Mesodermal cell (in vitro differentiated cells): ENCODE data around the gene SPARC.

Source experiments
- H3K27ac ChIP-seq: 2 replicates; pipeline ENCODE4 v1.7.0; 2013; ENCODE audit warnings: mild to moderate bottlenecking, low read depth, low read length, moderate library complexity; ENCODE audit not compliant: severe bottlenecking
- H3K36me3 ChIP-seq: 2 replicates; pipeline ENCODE4 v1.7.1; 2013; ENCODE audit warnings: mild to moderate bottlenecking, low read length, moderate library complexity; ENCODE audit not compliant: control insufficient read depth, insufficient read depth
- H3K4me1 ChIP-seq: one replicate; pipeline ENCODE4 v1.7.1; 2013; ENCODE audit warnings: mild to moderate bottlenecking, low read length; ENCODE audit not compliant: insufficient read depth, control insufficient read depth, poor library complexity, severe bottlenecking
- H3K4me3 ChIP-seq: 2 replicates; pipeline ENCODE4 v1.7.0; 2013; ENCODE audit warnings: low read length, control low read depth, mild to moderate bottlenecking; ENCODE audit not compliant: insufficient read depth, poor library complexity, severe bottlenecking; ENCODE audit errors: extremely low read depth
- H3K9me3 ChIP-seq: 2 replicates; pipeline ENCODE4 v1.7.1; 2013; ENCODE audit warnings: mild to moderate bottlenecking, low read length, moderate library complexity; ENCODE audit not compliant: control insufficient read depth
- WGBS, 2 experiments: methylation state at CpG; one replicate each; pipeline ENCODE4 v1.1.5; 2013; ENCODE audit warnings: missing lambda C conversion rate in 2 of 2; ENCODE audit not compliant: insufficient coverage in 2 of 2; 5-methylcytosine and 5-hydroxymethylcytosine counted together

SPARC gene

DNA sequence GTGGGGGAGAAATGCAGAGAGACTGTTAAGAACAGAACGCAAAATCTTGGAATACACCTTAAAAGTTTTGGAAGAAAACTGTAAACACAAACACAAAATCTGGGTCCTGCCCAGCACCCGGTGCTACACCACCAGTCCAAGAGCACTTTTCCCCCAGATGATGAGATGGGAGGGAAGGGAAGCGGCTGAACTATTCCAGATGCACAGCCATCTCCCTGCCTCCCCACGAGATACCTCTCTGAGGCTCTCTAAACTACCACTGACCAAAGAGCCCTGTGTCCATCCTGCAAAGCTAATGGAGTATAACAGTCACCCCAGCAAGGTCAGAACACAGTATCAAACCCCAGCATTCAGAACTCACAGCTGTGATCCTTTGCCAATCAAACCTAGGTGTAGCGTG is 8.0 kb downstream of the SPARC start:
- peaks cover 91% of the 10 kb centered on the region for H3K36me3 ChIP-seq
- H3K4me1 ChIP-seq, result peaks cover 92% of the 10 kb centered on the region
- no peaks in the 10 kb centered on the region for H3K9me3 ChIP-seq
- no peak overlapping the region for H3K4me3 ChIP-seq
- H3K27ac ChIP-seq, result peak overlapping the region; percentile 88
- 88 to 100% methylated on average over 1 of the region's 5 CpGs for WGBS, 2 experiments

DNA sequence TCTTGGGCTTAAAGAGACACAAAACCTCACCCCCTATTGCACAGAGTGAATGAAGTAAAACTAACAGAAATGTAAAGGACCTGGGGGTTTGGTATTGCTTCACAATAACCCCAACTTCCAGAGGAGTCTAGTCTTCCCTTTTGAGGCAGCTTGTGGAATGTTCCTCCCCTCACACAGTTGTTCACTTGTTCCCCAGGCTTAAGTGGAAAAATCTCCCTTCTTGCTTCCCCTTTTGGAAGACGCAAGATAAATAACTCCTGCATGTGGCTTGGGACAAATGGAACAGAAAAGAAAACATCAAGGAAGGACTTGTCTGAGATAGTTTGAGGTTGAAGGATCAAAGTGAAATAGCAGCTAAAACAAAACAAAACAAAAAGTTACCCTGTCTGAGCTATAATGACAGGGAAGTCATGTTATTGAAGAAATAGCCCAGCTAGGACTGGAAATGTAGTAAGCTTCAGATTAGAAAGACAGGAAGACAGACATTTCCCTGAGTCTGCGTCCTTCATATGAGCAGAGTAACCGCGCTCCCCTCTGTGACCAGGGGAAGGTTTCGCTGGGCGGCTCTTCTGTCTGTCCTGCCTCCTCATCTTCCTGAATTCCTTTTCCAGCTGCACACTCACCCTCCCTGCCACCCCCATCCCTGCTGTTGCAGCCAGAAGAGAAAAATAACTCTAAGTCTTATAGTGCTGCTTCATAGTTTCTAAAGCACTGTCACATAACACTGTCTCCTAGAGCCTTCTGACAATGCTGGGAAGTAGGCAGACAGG is 8.8 kb downstream of the SPARC start:
- H3K9me3 ChIP-seq, result no peaks in the 10 kb centered on the region
- H3K27ac ChIP-seq, result peak overlapping the region; percentile 88
- 86 to 100% methylated on average over 1 to 3 of the region's 6 CpGs for WGBS, 2 experiments
- H3K36me3 ChIP-seq, result peaks cover 92% of the 10 kb centered on the region
- H3K4me1 ChIP-seq, result peaks cover 89% of the 10 kb centered on the region
- H3K4me3 ChIP-seq, result no peak overlapping the region

DNA sequence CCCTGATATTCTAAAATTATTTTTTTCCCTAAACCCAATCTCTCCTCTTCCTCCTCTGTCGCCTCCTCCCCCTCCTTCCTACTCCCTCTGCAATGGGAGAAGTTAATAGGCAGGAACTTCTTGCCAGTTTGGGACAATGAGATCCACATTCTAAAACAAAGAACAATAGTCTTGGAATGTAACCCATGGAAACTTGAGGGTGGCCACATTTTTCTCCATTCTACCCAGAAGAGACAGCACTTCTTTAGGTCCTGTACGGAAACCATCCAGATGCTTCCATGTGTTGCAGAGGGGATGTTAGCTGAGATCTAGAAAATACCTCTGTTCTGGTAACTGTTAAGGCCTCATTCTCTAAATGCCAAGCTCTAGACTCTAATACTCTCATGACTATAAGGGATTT is 10.0 kb downstream of the SPARC start:
- Histone ChIP-seq H3K4me3 (no peak overlapping the region), H3K4me1 (peaks cover 90% of the 10 kb centered on the region), H3K9me3 (no peaks in the 10 kb centered on the region), H3K36me3 (peaks cover 92% of the 10 kb centered on the region), H3K27ac (peak overlapping the region; percentile 88)
- no CpG with 5 or more reads among the region's 2 CpGs for WGBS, 2 experiments

DNA sequence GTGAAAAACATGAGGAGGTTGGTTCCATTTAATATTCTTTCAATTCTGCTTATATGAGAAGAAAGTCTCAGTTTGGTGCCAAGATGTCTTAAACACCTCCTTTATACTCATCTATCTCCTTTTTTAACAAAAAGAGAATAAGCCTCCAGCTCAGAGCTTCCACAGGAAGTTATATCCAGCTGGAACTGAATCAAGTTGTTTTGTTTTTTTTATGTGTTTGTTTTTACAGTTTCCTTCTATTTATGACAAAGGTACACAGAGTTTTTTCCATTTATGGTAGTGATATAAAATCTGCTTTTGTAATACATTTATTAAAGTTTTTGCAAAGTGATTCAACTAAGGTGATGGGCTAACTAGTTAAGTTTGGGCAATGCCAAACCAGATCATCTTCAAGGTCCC is 10.4 kb downstream of the SPARC start:
- H3K4me3 ChIP-seq, result no peak overlapping the region
- H3K27ac ChIP-seq, result peak overlapping the region; percentile 88
- H3K4me1 ChIP-seq, result peaks cover 92% of the 10 kb centered on the region
- peaks cover 92% of the 10 kb centered on the region for H3K36me3 ChIP-seq
- no peaks in the 10 kb centered on the region for H3K9me3 ChIP-seq

DNA sequence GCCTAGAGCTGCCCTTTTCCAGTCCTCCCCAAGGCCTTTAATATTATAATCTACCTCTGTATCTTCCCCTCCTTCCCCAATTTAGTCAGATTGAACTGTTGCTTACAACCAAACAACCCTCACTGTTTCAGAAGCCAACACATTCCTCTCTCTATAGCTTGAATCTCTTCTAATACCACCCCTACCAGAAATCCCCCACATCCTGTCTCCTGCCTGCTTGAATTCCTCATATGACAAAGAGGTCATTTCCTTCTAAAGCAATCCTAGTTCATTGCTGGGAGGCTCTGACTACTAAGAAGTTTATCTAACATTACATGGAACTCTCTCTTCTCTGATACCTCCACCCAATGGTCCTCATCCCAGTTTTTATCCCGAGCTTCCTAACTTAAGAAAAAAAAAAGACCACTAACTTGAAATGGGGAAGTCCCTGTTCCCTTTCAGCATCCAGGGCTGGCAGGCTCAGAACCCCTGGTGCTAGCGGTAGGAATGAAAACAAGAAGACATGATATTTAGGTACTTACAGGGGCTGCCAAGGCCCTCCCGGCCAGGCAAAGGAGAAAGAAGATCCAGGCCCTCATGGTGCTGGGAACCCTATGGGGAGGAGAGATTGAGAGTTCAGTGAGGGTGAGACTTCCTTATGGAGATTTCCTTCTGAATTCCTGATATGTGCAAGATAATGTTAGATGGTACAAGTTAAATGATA is 11.0 kb downstream of the SPARC start:
- H3K4me3 ChIP-seq, result no peak overlapping the region
- H3K36me3 ChIP-seq, result peaks cover 92% of the 10 kb centered on the region
- 36 to 72% methylated on average over 2 of the region's 3 CpGs for WGBS, 2 experiments
- no peaks in the 10 kb centered on the region for H3K9me3 ChIP-seq
- peaks cover 91% of the 10 kb centered on the region for H3K4me1 ChIP-seq
- H3K27ac ChIP-seq, result peak overlapping the region; percentile 88

DNA sequence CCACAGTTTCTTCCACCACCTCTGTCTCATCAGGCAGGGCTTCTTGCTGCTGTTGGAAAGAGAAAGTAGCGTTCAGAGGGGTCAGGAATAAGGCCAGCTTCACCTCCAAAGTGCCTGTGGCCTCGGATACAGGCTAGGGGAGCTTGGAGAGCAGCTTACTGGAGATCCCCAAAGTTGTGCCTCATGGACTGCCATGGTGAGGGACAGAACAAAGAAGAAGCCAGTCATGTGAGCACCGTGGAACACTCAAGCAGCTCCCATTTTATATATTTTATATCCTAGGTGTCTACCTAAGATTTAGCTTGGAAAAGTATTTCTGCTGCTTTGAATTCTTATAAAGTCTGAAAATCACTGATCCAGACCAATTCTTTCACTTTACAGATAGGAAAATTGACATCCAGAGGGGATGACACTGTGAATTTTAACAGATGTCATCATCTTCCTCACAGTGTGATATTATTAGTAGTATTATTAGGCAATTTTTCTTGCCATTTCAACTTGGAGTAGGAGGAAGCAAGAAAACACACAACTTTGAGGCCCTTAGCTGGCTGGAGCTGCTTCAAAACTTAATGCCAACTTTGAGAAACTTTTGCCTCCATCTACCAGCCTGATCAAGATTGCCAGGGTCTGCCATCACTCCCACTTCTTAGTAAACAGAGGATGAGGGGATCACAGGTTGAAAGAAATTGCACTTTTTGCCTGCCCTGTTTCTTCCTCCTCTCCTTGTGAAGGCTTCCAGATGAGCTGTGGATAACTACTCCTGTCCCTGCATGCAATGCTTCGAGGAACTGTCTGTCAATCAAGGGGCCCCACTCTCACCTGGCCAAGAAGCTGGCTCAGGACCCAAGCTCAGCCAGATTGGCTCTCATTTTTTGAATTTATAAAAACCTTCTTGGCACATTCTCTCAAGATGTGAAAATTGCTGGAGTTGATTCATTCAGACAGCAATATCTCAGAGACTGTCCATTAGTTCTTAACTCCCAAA is 11.8 kb downstream of the SPARC start:
- 97 to 100% methylated on average over 1 to 3 of the region's 4 CpGs for WGBS, 2 experiments
- Histone ChIP-seq H3K9me3 (no peaks in the 10 kb centered on the region), H3K36me3 (peaks cover 92% of the 10 kb centered on the region), H3K4me3 (no peak overlapping the region), H3K27ac (peak overlapping the region; percentile 88), H3K4me1 (peaks cover 93% of the 10 kb centered on the region)

DNA sequence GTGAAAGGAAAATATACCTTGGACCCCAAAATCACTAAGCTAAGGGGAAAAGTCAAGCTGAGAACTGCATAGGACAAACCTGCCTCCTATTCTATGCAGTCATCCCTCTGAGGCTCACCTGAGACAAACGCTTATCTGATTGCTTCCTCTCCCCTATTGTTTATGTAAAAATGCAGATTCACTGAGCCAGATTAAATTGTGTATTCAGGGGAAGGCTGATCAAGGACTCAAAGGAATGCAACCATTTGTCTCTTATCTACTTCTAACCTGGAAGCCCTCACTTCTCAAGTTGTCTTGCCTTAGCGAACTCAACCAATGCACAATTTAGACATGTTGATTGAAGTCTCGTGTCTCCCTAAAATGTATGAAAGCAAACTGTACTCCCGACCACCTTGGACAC is 13.3 kb downstream of the SPARC start:
- H3K9me3 ChIP-seq, result no peaks in the 10 kb centered on the region
- WGBS, 2 experiments, result 80 to 93% methylated on average over 2 to 3 of the region's 4 CpGs
- peaks cover 78% of the 10 kb centered on the region for H3K4me1 ChIP-seq
- H3K4me3 ChIP-seq, result no peak overlapping the region
- H3K27ac ChIP-seq, result peak overlapping the region; percentile 89
- peaks cover 94% of the 10 kb centered on the region for H3K36me3 ChIP-seq

DNA sequence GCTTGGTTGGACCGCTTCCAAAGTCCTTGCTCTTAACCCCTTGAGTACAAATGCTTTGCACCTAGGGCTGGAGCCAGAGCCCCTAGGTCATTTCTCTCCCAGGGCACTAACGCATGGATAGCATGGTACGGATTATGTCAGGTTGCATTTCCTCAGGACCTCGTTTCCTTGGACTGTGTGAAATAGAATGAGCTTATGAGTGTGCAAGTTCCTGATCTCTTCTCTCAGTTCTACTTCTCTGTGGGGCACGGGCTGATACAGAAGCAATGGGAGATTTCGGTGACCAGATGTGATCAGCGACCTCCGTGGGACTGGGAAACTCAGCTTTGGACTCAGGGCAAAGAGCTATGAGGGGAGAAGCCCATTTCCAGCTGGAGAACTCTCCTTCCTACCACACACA is 14.2 kb downstream of the SPARC start:
- H3K27ac ChIP-seq, result peak overlapping the region; percentile 89
- H3K4me1 ChIP-seq, result peaks cover 69% of the 10 kb centered on the region

DNA sequence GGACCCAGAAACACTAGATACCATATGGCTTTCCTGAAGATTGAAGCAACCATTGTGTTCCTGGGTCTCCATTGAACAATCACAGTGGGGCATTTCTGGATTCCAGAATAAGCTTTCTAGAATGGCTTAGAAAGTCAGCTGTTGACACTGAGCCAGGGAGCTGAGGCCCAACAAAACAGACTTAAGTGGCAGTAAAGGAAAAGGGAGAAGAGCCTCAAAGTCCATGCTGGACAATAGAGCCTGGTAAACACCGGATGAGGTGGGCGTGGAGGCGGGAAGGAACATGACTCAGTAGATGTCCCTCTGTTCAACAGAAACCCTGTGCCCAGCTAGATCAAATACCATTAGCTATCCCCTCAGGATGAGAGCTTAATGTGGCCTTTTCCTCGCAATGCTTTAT is 14.8 kb downstream of the SPARC start:
- H3K36me3 ChIP-seq, result peaks cover 97% of the 10 kb centered on the region
- H3K4me3 ChIP-seq, result no peak overlapping the region
- peaks cover 63% of the 10 kb centered on the region for H3K4me1 ChIP-seq

More for the DNA sequence above, 14.2 kb downstream of the SPARC start:
- H3K9me3 ChIP-seq, result no peaks in the 10 kb centered on the region
- 91 to 95% methylated on average over 4 to 5 of the region's 8 CpGs for WGBS, 2 experiments
- peaks cover 97% of the 10 kb centered on the region for H3K36me3 ChIP-seq
- H3K4me3 ChIP-seq, result no peak overlapping the region

DNA sequence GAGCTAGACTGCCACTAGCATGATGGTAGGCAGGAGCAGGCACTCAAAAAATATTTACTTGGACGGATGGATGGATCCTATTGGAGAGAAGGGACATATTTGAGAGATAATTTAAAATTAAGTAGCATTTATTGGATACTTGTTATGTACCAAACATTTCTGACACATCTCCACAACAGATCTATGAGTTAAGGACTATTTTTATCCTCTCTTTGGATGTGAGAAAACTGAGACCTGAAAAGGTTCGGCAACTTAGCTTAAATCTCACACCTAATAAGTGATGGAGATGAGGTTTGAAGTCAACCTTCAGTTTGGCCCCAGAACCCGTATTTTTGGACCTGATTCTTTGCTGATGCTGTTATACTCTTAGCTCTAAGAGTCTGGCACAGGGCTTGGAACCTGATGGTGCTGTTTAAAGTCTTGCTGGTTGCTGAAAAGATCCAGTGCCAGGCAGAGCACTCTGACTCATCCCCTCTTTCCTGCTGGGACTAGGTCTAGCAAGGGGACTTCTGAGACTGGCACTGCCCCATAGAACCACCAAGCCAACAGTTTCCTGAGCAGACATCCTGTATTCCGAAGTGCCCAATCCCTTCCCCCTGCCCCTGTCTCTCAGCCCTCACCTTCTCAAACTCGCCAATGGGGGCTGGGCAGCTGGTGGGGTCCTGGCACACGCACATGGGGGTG is 15.6 kb downstream of the SPARC start:
- H3K4me3 ChIP-seq, result no peak overlapping the region
- 100% methylated on average over 2 of the region's 6 CpGs for WGBS, 2 experiments
- H3K36me3 ChIP-seq, result peaks cover 99% of the 10 kb centered on the region
- H3K4me1 ChIP-seq, result peaks cover 55% of the 10 kb centered on the region
- peak overlapping the region; percentile 89 for H3K27ac ChIP-seq
- no peaks in the 10 kb centered on the region for H3K9me3 ChIP-seq

More for the DNA sequence above, 14.8 kb downstream of the SPARC start:
- H3K27ac ChIP-seq, result peak overlapping the region; percentile 89
- 91% methylated on average over 4 of the region's 4 CpGs; no CpG with 5 or more reads in 1 of the 2 experiments for WGBS, 2 experiments
- H3K9me3 ChIP-seq, result no peaks in the 10 kb centered on the region
